HG02678 (cell line): Measurements from ENCODE around the gene ENPP5.
A peak's percentile ranks its signal among the peaks of the same experiment; 100 is the strongest.
"Not testable (repeated sequence)": the region's sequence is repeated elsewhere in the genome, so short reads cannot be mapped to it uniquely, and the experiment has no call there.

Experiments
- ATAC-seq: cut with Tn5 transposase; IDR thresholded peaks from one replicate; pipeline ENCODE4 v1.9.1; 2021; ENCODE audit warnings: mild to moderate bottlenecking, moderate library complexity; ENCODE audit not compliant: unreplicated experiment

Gene ENPP5

DNA sequence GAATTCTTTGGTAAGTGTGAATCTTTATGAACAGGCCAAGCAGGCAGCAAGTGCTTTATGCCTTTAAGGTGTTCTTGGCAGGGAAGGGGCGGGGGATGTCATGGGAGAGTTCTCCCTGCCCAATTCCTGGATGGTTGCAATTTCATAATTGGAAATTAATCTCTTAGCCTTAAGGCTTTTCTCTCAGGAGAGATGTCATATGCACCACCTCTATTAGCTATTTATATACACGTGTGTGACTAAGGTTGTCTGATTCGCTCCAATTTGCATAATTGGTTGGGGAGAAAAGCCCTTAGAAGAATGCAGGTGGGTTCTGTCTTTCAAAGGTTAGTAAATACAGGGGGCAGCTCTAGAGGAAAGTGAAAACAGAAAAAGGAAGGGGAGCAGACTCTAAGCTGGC, 5.2 kb upstream of the ENPP5 start:
- ATAC-seq: peak; percentile 57

DNA sequence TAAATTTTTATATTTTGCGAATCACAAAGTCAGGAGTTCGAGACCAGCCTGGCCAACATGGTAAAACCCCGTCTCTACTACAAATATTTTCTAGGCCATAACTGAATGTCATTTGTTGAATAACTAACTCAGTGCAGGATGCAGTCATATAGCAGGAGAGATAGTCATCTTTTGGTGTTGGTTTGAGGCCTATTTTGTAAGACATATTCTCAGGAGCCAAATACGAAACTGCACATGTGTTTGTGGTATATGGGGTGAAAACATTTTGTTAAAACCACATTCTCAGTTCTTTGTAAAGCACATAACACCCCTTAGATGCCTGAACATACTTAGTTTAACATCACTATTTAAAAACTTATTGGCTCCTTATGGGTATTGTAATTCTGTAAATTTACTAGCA, 4.7 kb upstream of the ENPP5 start:
- peak; percentile 80 for ATAC-seq

DNA sequence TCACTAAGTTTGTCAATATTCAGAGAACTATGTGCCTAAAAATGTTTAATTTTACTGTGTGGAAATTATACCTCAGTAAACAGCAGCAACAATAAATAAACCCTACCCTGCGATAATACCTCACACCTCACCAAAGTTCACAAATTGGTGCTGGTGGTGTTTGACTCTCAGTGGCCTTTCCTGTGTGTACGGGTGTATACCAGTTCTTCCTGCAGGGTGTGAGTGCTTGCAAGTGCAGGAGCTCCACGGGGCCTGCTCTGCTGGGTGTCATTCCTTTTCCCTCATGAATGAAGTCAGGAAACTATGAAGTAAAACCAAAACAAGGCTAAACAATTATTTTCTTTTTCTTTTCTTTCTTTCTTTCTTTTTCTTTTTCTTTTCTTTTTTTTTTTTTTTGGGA, 4.1 kb upstream of the ENPP5 start:
- ATAC-seq: no peak

DNA sequence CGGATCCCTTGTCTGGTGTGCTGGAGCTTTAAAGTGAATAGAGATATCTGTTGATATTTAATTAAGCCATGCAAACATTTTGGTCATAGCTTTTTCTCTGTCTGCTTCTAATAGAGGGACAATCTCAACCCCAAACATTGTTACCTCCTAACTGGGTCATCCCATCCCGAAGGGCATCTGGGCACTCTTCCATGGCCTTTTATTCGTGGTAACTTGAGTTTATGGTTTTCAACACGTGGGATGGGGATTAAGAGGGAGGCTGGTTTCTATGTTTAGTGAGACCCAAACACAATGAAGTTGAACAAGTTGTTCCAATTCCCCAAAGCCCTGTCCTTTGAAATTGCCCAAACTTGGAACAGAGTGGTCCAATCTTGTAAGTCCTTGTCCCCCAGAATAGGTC, 1.4 kb upstream of the ENPP5 start:
- ATAC-seq: no peak

DNA sequence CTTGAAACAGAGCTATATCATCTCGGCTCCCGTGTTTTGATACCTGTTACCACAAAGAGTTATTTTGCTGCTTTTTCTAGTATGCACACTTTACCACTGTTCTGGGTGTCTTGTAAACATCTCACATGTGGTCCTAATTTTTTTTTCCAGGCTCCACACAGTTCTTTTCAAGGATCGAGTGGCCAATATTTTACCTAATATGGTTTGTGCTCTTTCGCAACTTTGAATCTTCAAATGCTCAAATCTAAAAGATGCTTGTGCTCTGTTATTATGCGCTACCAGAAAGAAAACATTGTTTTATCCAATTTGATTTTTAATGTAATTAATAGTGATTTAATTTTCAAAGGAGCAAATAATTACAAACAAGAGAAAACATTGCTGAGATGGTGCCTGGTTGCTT, 10.7 kb downstream of the ENPP5 start:
- ATAC-seq: no peak

DNA sequence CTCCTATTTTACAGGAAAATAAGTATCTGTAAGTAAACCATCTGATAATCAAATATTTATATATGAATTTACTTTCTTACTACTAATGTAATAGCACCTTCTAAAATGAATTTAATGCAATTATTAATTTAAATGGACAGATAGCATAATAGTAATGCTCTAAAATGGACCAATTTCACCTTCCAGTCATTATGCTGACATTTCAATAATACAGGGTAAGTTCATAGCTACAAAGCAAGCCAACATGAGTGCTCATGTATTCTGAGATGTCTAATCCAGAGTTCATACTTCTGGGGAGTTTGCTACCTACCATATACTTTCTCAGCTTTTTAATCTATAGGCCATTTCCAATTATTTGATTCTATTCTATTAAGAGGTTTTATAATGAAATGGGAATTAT, 11.6 kb downstream of the ENPP5 start:
- ATAC-seq: no peak

DNA sequence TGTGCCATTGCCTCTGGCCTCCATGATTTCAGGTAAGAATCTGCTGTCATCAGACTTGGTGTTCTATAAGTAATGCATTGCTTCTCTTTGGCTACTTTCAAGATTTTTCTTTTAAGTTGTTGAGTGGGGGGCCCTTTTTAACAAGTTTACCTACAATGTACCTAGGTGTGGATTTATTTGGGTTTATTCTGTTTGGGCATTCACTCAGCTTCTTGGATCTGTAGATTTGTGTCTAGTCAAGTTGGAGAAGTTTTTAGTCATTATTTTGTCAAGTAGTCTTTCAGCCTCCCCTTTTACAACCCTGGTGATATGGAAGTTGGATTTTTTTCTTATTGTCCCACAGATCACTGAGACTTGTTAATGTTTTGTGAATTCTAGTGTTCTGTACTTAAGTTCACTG, 14.1 kb downstream of the ENPP5 start:
- ATAC-seq: no peak

DNA sequence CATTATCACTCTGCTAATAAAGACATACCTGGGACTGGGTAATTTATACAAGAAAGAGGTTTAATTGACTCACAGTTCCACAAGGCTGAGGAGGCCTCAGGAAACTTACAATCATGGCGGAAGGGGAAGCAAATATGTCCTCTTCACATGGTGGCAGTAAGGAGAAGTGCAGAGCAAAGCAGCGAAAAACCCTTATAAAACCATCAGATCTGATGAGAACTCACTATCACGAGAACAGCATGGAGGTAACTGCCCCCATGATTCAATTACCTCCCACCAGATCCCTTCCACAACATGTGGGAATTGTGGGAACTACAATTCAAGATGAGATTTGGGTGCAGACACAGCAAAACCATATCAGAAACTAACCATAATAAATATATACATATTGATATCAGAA, 21.7 kb downstream of the ENPP5 start:
- ATAC-seq: not testable (repeated sequence)

DNA sequence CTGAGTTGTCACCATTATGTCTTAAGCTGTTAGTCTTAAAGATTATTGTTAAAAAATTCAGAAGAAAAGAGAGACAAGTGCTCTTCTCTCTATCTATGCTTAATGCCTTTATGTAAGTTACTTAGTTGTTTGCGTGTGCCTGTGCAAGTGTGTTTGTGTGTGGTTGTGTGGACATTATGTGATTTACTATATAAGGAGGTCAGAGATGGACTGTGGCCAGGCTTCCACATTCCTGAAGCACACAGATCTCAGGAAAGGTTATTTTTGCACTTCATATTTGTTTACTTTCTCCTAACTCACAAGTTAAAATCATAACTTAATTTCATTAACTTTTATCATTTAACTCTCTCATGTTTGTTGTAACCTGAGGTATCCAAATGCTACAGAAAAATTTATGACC, 26.5 kb downstream of the ENPP5 start:
- ATAC-seq: no peak

DNA sequence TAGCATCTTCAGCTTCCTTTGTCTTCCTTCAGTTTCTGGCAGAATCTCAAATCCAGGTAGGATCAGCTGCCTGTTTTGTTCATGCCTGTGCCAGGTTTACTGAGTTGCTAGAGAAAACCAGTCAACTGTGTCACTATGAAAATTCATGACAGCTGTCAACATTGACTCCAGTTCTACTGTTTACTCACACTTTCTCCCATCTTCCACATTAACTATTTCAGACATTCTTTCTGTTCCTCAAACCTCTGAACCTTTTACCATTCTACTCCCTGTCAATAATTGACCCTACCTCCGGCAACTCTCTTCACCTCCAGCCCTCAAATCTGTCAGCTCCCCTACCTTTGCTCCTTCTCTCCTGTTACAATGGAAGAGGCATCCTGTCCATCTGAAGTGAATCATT, 32.5 kb downstream of the ENPP5 start:
- peak; percentile 72 for ATAC-seq

DNA sequence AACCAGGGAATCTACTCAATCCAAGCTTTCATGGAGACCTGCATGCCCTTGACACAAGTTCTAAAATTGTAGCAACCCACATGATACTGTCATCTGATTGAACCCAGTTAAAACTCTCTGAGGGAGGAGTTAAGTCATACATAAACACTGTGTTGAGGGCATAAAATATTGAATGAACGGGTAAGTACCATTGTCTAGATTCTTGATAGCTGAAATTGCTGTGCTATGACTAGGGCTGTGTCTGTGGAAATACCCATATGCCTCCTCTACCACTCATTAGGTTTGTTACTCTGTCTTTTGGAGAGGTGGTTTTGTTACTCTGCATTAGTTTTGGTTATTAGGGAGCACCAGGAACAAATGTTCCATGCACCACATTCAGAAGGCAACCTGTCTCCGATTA, 33.4 kb downstream of the ENPP5 start:
- peak; percentile 49 for ATAC-seq

DNA sequence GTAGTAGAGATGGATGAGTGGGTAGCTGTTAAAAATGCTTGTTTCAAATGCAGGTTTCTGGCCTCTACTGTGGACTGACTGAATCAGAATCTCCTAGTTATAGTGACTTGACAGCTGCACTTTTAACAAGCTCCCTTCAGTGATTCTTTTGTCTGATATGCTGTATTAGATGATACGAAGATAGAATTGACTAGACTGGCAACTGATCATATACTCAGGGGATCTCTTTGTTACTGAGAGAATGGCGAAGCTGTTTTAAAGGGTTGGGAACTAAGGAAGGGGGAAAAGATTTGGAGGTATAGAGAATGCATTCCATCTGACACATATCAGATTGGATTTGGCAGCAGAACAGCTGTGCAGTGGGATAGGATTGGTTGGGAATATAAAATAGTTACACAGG, 33.9 kb downstream of the ENPP5 start:
- ATAC-seq: no peak

DNA sequence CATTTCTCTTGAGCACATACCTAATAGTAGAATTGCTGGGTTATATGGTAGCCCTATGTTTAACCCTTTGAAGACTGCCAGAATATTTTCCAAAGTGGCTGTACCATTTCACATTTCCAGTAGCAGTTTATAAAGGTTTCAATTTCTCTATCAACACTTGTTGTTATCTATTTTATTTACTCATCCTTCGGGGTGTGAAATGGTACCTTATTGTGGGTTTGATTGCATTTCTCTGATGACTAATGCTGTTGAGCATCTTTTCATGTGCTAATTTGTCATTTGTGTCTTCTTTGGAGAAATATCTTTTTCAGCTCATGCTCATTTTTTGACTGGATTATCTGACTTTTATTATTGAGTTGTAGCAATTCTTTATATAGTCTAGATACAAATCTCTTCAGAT, 35.6 kb downstream of the ENPP5 start:
- no peak for ATAC-seq

DNA sequence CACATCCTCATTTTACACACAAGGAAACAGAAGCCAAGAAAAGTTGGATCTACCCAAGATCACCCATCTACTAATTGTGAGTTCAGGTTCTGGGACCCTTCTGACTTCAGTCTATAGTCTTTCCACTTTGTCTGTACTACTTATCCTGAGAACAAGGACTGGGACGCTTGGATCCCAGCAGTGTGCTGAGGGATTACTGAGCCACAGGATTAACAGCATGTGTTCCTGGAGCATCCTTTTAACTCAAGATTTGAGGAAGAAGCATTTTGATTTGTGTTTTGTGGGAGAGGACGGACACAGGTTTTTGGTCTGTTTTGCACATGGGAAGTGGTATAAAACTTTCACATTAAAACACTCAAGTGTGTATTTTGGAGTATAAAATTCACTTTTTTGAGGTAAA, 36.6 kb downstream of the ENPP5 start:
- ATAC-seq: no peak

DNA sequence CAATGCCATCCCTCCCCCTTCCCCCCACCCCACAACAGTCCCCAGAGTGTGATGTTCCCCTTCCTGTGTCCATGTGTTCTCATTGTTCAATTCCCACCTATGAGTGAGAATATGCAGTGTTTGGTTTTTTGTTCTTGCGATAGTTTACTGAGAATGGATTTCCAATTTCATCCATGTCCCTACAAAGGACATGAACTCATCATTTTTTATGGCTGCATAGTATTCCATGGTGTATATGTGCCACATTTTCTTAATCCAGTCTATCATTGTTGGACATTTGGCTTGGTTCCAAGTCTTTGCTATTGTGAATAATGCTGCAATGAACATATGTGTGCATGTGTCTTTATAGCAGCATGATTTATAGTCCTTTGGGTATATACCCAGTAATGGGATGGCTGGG, 39.5 kb downstream of the ENPP5 start:
- ATAC-seq: not testable (repeated sequence)

DNA sequence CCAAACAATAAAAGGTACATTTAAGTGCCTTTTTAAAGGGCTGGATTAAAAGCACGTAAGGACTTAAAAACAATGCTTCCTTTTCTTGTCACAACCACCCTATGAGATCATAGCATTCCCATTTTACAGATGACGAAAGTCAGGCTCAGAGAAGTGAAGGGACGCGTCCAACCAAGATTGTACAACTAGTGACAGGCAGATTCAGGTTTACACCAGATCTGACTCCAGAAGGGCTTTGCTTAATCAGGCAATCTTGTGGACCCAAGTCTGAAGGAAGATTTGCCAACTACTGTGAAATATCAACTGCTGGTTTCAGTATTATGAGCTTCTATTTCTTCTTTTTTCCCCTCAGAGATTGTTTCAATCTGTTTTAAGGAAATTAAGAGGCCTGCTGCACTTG, 40.1 kb downstream of the ENPP5 start:
- ATAC-seq: no peak

DNA sequence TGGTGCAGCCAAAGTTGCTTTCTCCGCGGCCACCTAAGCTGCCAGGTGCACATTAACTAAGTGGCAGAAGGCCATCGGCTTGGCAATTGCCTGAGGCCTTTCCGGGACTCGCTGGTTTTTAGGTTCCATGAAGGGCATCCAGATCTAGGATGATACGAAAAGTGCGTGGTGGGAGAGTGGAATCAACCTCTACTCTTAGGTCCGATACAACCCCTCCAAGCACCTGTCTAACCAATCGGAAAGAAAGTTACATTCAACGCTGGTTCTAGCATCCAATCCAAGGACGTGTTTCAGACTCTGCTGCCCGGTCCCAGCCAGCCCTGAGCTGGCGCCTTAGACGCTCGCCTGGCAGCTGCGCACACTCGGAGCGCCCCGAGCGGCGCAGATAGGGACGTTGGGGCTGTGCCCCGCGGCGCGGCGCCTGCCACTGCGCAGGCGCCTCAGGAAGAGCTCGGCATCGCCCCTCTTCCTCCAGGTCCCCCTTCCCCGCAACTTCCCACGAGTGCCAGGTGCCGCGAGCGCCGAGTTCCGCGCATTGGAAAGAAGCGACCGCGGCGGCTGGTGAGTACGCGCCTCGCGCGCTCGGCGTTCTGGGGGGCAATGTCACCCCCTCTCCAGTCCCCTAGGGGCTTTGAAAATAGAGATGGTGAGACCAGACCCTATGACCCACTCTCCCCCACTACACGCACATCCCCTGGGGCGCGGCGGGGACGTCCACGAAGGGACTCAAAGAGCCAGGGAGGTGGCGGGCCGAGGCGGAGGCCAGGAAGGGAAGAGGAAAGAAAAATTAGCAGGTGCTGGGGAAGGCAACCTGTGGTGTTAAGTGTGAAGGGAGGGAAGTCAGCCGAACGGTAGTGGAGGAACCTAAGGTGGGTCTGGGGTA, 40.9 kb downstream of the ENPP5 start, which contains the start of gene ENPP4:
ENPP4 (plus strand) TSS at position 361 of the 883 bp plus-strand sequence. CDS start 9,595 bp downstream, outside the sequence.
- peak; percentile 96 for ATAC-seq

DNA sequence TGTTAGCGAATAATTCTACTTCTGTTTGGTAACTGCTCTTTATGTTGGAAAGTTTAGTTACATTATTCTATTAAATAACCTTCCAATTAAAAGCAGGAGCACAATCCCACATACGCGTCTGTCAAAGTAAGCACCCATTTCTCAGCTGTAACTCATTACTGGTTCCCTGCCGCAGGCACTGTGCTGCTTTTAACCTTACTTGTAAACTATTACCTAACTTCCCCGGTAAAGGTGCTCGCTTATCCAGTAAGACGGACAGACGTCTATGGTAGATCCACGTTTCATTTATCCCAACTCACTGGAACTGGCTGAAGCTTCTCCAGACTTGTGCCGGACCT, 41.5 kb downstream of the ENPP5 start:
- ATAC-seq: peak; percentile 13

DNA sequence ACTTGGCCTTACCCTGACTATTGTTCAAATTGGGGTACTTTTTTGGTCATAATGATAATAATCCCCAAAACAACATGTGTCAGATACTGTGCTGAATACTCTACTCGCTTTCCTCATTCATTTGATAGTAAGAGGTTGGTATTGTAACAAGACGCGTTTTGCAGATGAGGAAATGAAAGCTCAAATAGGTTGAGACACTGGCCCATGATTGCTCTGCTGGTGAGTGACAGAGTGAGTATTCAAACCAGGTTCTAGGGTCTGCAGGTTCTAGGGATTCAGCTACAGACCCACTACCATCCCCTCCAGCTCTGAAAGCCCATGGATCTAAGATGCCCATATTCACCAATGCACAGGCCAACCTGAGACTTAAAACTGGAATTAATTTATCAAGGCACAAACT, 42.3 kb downstream of the ENPP5 start:
- ATAC-seq: peak; percentile 31

DNA sequence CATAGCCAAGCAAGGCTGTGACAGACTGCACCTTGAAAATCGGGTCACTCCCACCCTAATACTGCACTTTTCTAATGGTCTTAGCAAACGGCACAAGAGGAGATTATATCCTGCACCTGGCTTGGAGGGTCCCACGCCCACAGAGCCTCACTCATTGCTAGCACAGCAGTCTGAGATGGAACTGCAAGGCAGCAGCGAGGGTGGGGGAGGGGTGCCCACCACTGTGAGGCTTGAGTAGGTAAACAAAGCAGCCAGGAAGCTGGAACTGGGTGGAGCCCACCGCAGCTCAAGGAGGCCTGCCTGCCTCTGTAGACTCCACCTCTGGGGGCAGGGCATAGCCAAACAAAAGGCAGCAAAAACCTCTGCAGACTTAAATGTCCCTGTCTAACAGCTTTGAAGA, 51.1 kb downstream of the ENPP5 start:
- ATAC-seq: not testable (repeated sequence)

DNA sequence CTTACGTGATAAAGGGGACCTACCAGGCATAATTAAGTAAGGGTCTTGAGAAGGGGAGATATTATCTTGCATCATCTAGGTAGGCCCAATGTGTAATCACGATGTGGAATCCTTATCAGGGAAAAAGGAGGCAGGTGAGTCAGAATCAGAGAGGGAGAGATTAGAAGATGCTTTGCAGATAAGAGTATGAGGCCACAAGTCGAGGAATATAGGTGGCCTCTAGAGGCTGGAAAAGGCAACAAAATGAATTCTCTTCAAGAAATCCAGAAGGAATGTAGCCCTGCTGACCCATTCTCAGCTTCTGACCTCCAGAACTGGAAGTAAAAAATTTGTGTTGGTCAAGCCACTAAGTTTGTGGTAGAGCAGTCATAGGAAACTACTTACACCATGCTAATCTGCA, 51.9 kb downstream of the ENPP5 start:
- no peak for ATAC-seq

DNA sequence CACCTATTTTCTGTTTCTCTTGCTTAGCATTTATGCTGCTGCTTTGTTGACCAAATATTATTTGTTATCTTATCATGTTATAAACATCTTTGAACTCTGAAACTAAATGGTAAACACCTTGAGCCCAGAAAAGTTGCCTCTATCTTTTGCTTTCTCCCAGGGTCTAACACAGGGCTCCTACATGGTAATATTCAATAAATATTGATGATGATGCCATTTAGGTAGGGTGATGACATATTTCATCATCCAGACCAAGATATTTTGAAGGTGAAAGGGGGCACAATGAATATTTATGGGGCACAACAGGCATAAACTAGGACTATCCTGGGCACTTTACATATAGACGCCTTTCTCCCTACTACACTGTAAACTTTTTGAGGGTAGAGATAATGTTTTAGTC, 52.6 kb downstream of the ENPP5 start:
- ATAC-seq: no peak

DNA sequence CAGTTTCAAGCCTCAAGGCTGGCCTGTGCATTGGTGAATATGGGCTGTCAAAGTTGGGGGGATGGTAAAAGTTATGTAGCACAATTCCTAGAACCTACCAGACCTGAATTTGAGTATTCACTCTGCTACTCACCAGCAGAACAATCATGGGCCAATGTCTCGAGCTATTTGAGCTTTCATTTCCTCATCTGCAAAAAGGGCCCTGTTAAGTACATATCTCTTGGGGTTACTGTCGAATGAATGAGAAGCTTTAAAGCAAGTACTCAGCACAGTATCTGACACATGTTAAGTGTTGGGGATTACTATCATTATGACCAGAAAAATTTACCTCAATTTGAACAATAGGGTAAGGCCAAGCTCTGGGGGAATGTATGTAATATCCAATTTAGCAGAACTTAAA, 54.5 kb downstream of the ENPP5 start:
- ATAC-seq: no peak
